Tongue (tissue), 2 donors: ENCODE results near the gene BIRC5. TPM values are rescaled to one million over a fixed set of nuclear protein-coding genes. Genes with fewer than 3 reads are reported as not detected.

Experiments used
- DNase-seq: peaks from one replicate; pipeline ENCODE4 v3.0.0-alpha.2; 2015
- total RNA-seq: library from RNA; depleted of rRNA; stranded (reverse); fragments of >200 nt; gene quantifications from one replicate; pipeline ENCODE4 v1.2.3, GENCODE V29; 2014

BIRC5 gene
- total RNA-seq, 1 donor from 2014 or later = 20.1 TPM

GRCh38 chr17:78225088-78225865 lies 11.2 kb downstream of the BIRC5 start:
- no peak for DNase-seq

- no peak for DNase-seq
Measured at GRCh38 chr17:78226055-78226758, 12.2 kb downstream of the BIRC5 start.

GRCh38 chr17:78226759-78227454 lies 12.9 kb downstream of the BIRC5 start:
- no peak for DNase-seq

- peak; percentile 78 for DNase-seq
Measured at GRCh38 chr17:78227455-78227916, 13.4 kb downstream of the BIRC5 start.

- no peak for DNase-seq
Measured at GRCh38 chr17:78228176-78228575, 14.1 kb downstream of the BIRC5 start.

- no peak for DNase-seq
Measured at GRCh38 chr17:78230252-78230962, 16.4 kb downstream of the BIRC5 start.

- DNase-seq = no peak
Measured at GRCh38 chr17:78230996-78231935, 17.2 kb downstream of the BIRC5 start, which contains the start of gene TMEM235. TMEM235 (plus strand) TSS chr17:78231631; CDS start chr17:78232024, 393 bp downstream.

GRCh38 chr17:78231991-78232858 lies 18.2 kb downstream of the BIRC5 start:
- no peak for DNase-seq

GRCh38 chr17:78232859-78233173 lies 18.8 kb downstream of the BIRC5 start:
- DNase-seq = no peak

- no peak for DNase-seq
Measured at GRCh38 chr17:78233678-78234077, 19.6 kb downstream of the BIRC5 start.

GRCh38 chr17:78234261-78234865 lies 20.3 kb downstream of the BIRC5 start:
- DNase-seq = no peak

- peak; percentile 82 for DNase-seq
Measured at GRCh38 chr17:78235022-78235421, 21.0 kb downstream of the BIRC5 start.

GRCh38 chr17:78235885-78236284 lies 21.8 kb downstream of the BIRC5 start:
- no peak for DNase-seq

GRCh38 chr17:78236362-78237127 lies 22.5 kb downstream of the BIRC5 start:
- no peak for DNase-seq

- DNase-seq = peak; percentile 92
Measured at GRCh38 chr17:78237401-78238012, 23.5 kb downstream of the BIRC5 start.

- no peak for DNase-seq
Measured at GRCh38 chr17:78238823-78239488, 24.9 kb downstream of the BIRC5 start.

- no peak for DNase-seq
Measured at GRCh38 chr17:78239489-78239931, 25.5 kb downstream of the BIRC5 start.
